Liver (tissue), 9 donors: ENCODE data around the gene SCN9A. TPM values are rescaled to one million over a fixed set of nuclear protein-coding genes. Genes with fewer than 3 reads are reported as not detected.

Experiments used
- DNase-seq: peaks from one replicate; pipeline ENCODE4 v3.0.0-alpha.2; 2017; ENCODE audit warnings: low spot score
- H3K27ac ChIP-seq, 2 donors: one replicate each; pipeline ENCODE4 v1.7.0; 2013; ENCODE audit warnings: inconsistent platforms in 2 of 2, low read length in 2 of 2, control low read depth in 1 of 2, low read depth in 1 of 2, mild to moderate bottlenecking in 1 of 2
- H3K27me3 ChIP-seq, 4 donors: one replicate each; pipeline versions ENCODE4 v1.6.1 to v1.7.0; 2013; ENCODE audit warnings: low read length in 3 of 4, inconsistent platforms in 1 of 4, mild to moderate bottlenecking in 1 of 4, moderate library complexity in 1 of 4; ENCODE audit not compliant: control insufficient read depth in 4 of 4, insufficient read depth in 4 of 4
- H3K36me3 ChIP-seq, 4 donors: one replicate each; pipeline versions ENCODE4 v1.6.1 to v1.7.0; 2013; ENCODE audit warnings: low read length in 3 of 4, mild to moderate bottlenecking in 3 of 4, low read depth in 1 of 4, moderate library complexity in 1 of 4; ENCODE audit not compliant: control insufficient read depth in 4 of 4, insufficient read depth in 3 of 4
- H3K4me1 ChIP-seq, 4 donors: one replicate each; pipeline versions ENCODE4 v1.6.1 to v1.7.0; 2013; ENCODE audit warnings: low read length in 3 of 4, mild to moderate bottlenecking in 3 of 4, moderate library complexity in 1 of 4; ENCODE audit not compliant: control insufficient read depth in 4 of 4, insufficient read depth in 4 of 4
- H3K4me3 ChIP-seq, 3 donors: one replicate each; pipeline versions ENCODE4 v1.6.1 to v1.7.0; 2013; ENCODE audit warnings: low read length in 3 of 3, control low read depth in 1 of 3, low read depth in 1 of 3, mild to moderate bottlenecking in 1 of 3
- H3K9ac ChIP-seq, 2 donors: one replicate each; pipeline ENCODE4 v1.7.0; 2013; ENCODE audit warnings: low read length in 2 of 2, mild to moderate bottlenecking in 2 of 2, moderate library complexity in 2 of 2, control low read depth in 1 of 2, low read depth in 1 of 2
- H3K9me3 ChIP-seq, 4 donors: one replicate each; pipeline versions ENCODE4 v1.6.1 to v1.7.0; 2013; ENCODE audit warnings: low read length in 3 of 4; ENCODE audit not compliant: control insufficient read depth in 4 of 4
- EGR1 ChIP-seq, 2 donors: IDR thresholded peaks; 2 replicates each; pipeline ENCODE4 v1.6.1; 2016 to 2018; ENCODE audit warnings: antibody characterized with exemption in 2 of 2, low read depth in 2 of 2
- FOXA1 ChIP-seq: IDR thresholded peaks from 2 replicates; pipeline ENCODE4 v1.6.1; 2016; ENCODE audit warnings: antibody characterized with exemption
- FOXA2 ChIP-seq: IDR thresholded peaks from 2 replicates; pipeline ENCODE4 v1.6.1; 2016; ENCODE audit warnings: antibody characterized with exemption
- GABPA ChIP-seq, 2 donors: IDR thresholded peaks in 1 of 2; conservative IDR thresholded peaks in 1 of 2; 2 replicates each; pipeline ENCODE4 v1.6.1; 2016; ENCODE audit warnings: antibody characterized with exemption in 2 of 2, mild to moderate bottlenecking in 1 of 2, moderate library complexity in 1 of 2
- HNF4A ChIP-seq, 2 donors: conservative IDR thresholded peaks; 2 replicates each; pipeline ENCODE4 v1.6.1; 2016; ENCODE audit warnings: antibody characterized with exemption in 2 of 2, mild to moderate bottlenecking in 2 of 2
- HNF4G ChIP-seq: IDR thresholded peaks from 2 replicates; pipeline ENCODE4 v1.6.1; 2016; ENCODE audit warnings: antibody characterized with exemption
- JUND ChIP-seq, 2 donors: IDR thresholded peaks; 2 replicates each; pipeline ENCODE4 v1.6.1; 2016; ENCODE audit warnings: antibody characterized with exemption in 2 of 2
- NR2F2 ChIP-seq: IDR thresholded peaks from 2 replicates; pipeline ENCODE4 v1.6.1; 2016; ENCODE audit warnings: antibody characterized with exemption
- RAD21 ChIP-seq, 2 donors: IDR thresholded peaks; 2 replicates each; pipeline ENCODE4 v1.6.1; 2016; ENCODE audit warnings: antibody characterized with exemption in 2 of 2, mild to moderate bottlenecking in 2 of 2
- RXRA ChIP-seq, 2 donors: IDR thresholded peaks; 2 replicates each; pipeline ENCODE4 v1.6.1; 2017 to 2018; ENCODE audit warnings: antibody characterized with exemption in 2 of 2, mild to moderate bottlenecking in 1 of 2
- SP1 ChIP-seq: IDR thresholded peaks from 2 replicates; pipeline ENCODE4 v1.6.1; 2018; ENCODE audit warnings: antibody characterized with exemption, mild to moderate bottlenecking
- TAF1 ChIP-seq: conservative IDR thresholded peaks from 2 replicates; pipeline ENCODE4 v1.6.1; 2016; ENCODE audit warnings: antibody characterized with exemption, mild to moderate bottlenecking
- YY1 ChIP-seq: IDR thresholded peaks from 2 replicates; pipeline ENCODE4 v1.6.1; 2016; ENCODE audit warnings: antibody characterized with exemption, mild to moderate bottlenecking
- WGBS: extraction: QIAGEN DNeasy Blood & Tissue Kit; methylation state at CpG from one replicate; pipeline ENCODE4 v1.1.7; 2013; 5-methylcytosine and 5-hydroxymethylcytosine counted together
- polyA plus RNA-seq, 2 donors: library from polyadenylated mRNA; stranded (reverse) in 1 of 2; unstranded in 1 of 2; fragments of 200-250 nt in 1 of 2; fragments of >200 nt in 1 of 2; fragmentation: Nextera tagmentation in 1 of 2; extraction: Ambion mirVana in 1 of 2; gene quantifications; one replicate each; pipeline versions ENCODE4 v1.2.1 to v1.2.3, GENCODE V29; 2013 to 2015
- total RNA-seq, 2 donors: library from RNA; depleted of rRNA; stranded (reverse); fragments of >200 nt; gene quantifications; one replicate each; pipeline ENCODE4 v1.2.3, GENCODE V29; 2014
- TF ChIP-seq, protein P1 (sequence below): IDR thresholded peaks from 2 replicates; pipeline ENCODE4 v1.6.1; 2016; ENCODE audit warnings: antibody characterized with exemption
- TF ChIP-seq, protein P2 (sequence below): IDR thresholded peaks from 2 replicates; pipeline ENCODE4 v1.6.1; 2016; ENCODE audit warnings: antibody characterized with exemption
- TF ChIP-seq, protein P3 (sequence below): fragments of 150-350 bp; IDR thresholded peaks from 2 replicates; pipeline ENCODE4 v1.5.1; 2017; ENCODE audit warnings: improper control_type of control experiment, low read depth, low read length; ENCODE audit not compliant: missing input control
- TF ChIP-seq, protein P4 (sequence below): IDR thresholded peaks from 2 replicates; pipeline ENCODE4 v1.6.1; 2016; ENCODE audit warnings: antibody characterized with exemption
- TF ChIP-seq, protein P5 (sequence below): IDR thresholded peaks from 2 replicates; pipeline ENCODE4 v1.6.1; 2016; ENCODE audit warnings: antibody characterized with exemption, mild to moderate bottlenecking
- donor health status: healthy.
- donor health status: healthy.
- donor health status: healthy.
- donor health status: healthy.
- donor health status: healthy.

The SCN9A gene
- total and polyA plus RNA-seq, 4 donors: 1.2 to 10.1 (median 9.2) TPM

DNA sequence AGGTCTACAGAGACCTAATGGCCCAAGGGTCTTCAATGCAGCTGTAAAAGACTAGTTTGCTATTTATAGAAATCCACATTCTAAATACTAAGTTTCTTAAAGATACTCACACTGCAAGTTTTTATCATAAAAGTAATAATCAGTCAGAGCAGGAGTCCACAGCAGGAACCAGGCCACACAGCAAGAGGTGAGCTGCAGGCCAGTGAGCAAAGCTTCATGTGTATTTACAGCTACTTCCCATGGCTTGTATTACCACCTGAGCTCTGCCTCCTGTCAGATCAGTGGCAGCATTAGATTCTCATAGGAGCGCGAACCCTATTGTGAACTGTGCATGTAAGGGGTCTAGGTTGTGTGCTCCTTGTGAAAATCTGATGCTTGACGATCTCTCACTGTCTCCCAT lies 6.7 kb upstream of the SCN9A start (continued):
- TF ChIP-seq, protein P1, sequence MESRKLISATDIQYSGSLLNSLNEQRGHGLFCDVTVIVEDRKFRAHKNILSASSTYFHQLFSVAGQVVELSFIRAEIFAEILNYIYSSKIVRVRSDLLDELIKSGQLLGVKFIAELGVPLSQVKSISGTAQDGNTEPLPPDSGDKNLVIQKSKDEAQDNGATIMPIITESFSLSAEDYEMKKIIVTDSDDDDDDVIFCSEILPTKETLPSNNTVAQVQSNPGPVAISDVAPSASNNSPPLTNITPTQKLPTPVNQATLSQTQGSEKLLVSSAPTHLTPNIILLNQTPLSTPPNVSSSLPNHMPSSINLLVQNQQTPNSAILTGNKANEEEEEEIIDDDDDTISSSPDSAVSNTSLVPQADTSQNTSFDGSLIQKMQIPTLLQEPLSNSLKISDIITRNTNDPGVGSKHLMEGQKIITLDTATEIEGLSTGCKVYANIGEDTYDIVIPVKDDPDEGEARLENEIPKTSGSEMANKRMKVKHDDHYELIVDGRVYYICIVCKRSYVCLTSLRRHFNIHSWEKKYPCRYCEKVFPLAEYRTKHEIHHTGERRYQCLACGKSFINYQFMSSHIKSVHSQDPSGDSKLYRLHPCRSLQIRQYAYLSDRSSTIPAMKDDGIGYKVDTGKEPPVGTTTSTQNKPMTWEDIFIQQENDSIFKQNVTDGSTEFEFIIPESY: no peak
- TF ChIP-seq HNF4A (conservative IDR thresholded peaks at IDR 0.05): no peak
- TF ChIP-seq, protein P2, sequence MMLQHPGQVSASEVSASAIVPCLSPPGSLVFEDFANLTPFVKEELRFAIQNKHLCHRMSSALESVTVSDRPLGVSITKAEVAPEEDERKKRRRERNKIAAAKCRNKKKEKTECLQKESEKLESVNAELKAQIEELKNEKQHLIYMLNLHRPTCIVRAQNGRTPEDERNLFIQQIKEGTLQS: no peak

DNA sequence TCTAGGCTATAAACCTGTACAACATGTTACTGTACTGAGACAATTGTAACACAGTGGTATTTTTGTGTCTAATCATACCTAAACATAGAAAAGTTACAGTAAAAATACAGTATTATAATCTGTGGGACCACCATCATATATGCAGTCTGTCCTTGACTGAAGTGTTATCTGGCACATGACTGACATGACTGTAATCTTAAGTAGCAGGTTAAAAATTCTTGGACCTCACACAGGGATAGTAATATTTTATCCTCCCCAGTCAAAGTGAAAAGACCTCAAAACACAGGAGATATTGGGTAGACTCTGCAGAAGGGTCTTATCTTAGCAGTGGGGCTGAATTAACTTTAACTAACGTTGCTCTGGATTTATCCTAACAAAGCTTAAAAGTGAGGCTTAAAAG lies 4.9 kb upstream of the SCN9A start:
- TF ChIP-seq, protein P3, sequence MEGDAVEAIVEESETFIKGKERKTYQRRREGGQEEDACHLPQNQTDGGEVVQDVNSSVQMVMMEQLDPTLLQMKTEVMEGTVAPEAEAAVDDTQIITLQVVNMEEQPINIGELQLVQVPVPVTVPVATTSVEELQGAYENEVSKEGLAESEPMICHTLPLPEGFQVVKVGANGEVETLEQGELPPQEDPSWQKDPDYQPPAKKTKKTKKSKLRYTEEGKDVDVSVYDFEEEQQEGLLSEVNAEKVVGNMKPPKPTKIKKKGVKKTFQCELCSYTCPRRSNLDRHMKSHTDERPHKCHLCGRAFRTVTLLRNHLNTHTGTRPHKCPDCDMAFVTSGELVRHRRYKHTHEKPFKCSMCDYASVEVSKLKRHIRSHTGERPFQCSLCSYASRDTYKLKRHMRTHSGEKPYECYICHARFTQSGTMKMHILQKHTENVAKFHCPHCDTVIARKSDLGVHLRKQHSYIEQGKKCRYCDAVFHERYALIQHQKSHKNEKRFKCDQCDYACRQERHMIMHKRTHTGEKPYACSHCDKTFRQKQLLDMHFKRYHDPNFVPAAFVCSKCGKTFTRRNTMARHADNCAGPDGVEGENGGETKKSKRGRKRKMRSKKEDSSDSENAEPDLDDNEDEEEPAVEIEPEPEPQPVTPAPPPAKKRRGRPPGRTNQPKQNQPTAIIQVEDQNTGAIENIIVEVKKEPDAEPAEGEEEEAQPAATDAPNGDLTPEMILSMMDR: no peak
- TF ChIP-seq, protein P4, sequence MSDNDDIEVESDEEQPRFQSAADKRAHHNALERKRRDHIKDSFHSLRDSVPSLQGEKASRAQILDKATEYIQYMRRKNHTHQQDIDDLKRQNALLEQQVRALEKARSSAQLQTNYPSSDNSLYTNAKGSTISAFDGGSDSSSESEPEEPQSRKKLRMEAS: no peak
- no peak for TF ChIP-seq JUND (IDR thresholded peaks at IDR 0.05)
- TF ChIP-seq GABPA (IDR thresholded peaks at IDR 0.05 in 1 of 2, conservative IDR thresholded peaks at IDR 0.05 in 1 of 2): no peak
- TF ChIP-seq RXRA (IDR thresholded peaks at IDR 0.05): no peak
- TF ChIP-seq EGR1 (IDR thresholded peaks at IDR 0.05; ENCODE audit: low read depth in 2 of 2): no peak
- no peak for TF ChIP-seq YY1
- no peak for TF ChIP-seq SP1
- TF ChIP-seq HNF4A (conservative IDR thresholded peaks at IDR 0.05): no peak
- TF ChIP-seq FOXA2: no peak
- Histone ChIP-seq H3K4me1 (peaks cover 0 to 12% (median under 1%) of the 10 kb centered on the region in 4 donors), H3K27ac (no peak overlapping the region), H3K9me3 (no peaks in the 10 kb centered on the region), H3K36me3 (no peaks in the 10 kb centered on the region), H3K4me3 (no peak overlapping the region), H3K27me3 (no peaks in the 10 kb centered on the region), H3K9ac (no peak overlapping the region)
- no peak for DNase-seq
- 71% methylated on average over 1 of the region's 1 CpG for WGBS

DNA sequence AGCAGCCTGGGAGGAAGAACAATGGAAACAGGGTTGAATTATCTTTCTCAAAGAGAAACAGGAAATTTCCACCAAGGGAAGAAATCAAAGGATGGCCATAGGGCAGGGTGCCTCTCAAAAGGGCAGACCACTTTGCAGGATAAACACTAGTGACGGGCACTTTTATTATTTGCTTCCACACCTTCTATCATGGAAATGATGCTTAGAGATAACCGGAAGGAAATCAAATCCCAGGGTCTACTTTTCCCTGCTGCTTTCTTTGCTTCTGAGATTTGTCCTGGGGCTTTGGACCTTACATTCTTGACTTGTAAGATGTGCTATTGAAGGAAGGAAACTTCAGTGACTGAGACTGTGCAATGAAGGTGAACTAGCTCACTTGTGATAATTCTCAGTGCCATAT lies 1.1 kb upstream of the SCN9A start:
- WGBS: 75% methylated on average over 2 of the region's 2 CpGs
- Histone ChIP-seq H3K4me1 (peaks cover 4 to 27% (median 20%) of the 10 kb centered on the region in 4 donors), H3K36me3 (no peaks in the 10 kb centered on the region), H3K27me3 (no peaks in the 10 kb centered on the region), H3K27ac (no peak overlapping the region), H3K9me3 (no peaks in the 10 kb centered on the region), H3K9ac (no peak overlapping the region), H3K4me3 (no peak overlapping the region)
- DNase-seq: no peak
- TF ChIP-seq, protein P3: no peak
- TF ChIP-seq NR2F2 (no peak), JUND (IDR thresholded peaks at IDR 0.05) (no peak), SP1 (no peak), FOXA1 (no peak), GABPA (IDR thresholded peaks at IDR 0.05 in 1 of 2, conservative IDR thresholded peaks at IDR 0.05 in 1 of 2) (no peak), TAF1 (no peak), RAD21 (IDR thresholded peaks at IDR 0.05) (no peak), FOXA2 (no peak), HNF4A (conservative IDR thresholded peaks at IDR 0.05) (no peak), YY1 (no peak), HNF4G (no peak), RXRA (IDR thresholded peaks at IDR 0.05) (no peak)
- TF ChIP-seq, protein P5, sequence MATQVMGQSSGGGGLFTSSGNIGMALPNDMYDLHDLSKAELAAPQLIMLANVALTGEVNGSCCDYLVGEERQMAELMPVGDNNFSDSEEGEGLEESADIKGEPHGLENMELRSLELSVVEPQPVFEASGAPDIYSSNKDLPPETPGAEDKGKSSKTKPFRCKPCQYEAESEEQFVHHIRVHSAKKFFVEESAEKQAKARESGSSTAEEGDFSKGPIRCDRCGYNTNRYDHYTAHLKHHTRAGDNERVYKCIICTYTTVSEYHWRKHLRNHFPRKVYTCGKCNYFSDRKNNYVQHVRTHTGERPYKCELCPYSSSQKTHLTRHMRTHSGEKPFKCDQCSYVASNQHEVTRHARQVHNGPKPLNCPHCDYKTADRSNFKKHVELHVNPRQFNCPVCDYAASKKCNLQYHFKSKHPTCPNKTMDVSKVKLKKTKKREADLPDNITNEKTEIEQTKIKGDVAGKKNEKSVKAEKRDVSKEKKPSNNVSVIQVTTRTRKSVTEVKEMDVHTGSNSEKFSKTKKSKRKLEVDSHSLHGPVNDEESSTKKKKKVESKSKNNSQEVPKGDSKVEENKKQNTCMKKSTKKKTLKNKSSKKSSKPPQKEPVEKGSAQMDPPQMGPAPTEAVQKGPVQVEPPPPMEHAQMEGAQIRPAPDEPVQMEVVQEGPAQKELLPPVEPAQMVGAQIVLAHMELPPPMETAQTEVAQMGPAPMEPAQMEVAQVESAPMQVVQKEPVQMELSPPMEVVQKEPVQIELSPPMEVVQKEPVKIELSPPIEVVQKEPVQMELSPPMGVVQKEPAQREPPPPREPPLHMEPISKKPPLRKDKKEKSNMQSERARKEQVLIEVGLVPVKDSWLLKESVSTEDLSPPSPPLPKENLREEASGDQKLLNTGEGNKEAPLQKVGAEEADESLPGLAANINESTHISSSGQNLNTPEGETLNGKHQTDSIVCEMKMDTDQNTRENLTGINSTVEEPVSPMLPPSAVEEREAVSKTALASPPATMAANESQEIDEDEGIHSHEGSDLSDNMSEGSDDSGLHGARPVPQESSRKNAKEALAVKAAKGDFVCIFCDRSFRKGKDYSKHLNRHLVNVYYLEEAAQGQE: no peak
- TF ChIP-seq, protein P1: no peak
